ENCODE data around the gene TMEM52B.
"Not testable (repeated sequence)": the region's sequence is repeated elsewhere in the genome, so short reads cannot be mapped to it uniquely, and the experiment has no call there.

The TMEM52B gene

GRCh38 chr12:10171973-10172728 lies 6.7 kb upstream of the TMEM52B start, which contains the start of gene OLR1:
TSS of gene OLR1 (minus strand) at chr12:10172132. CDS start at chr12:10172077, 55 bp downstream.
- DNase-seq = no peak

- DNase-seq = no peak
Observed at GRCh38 chr12:10174986-10175614, 3.7 kb upstream of the TMEM52B start.

- DNase-seq = no peak
Observed at GRCh38 chr12:10175846-10176636, 2.8 kb upstream of the TMEM52B start.

GRCh38 chr12:10179776-10180181 lies 947 bp downstream of the TMEM52B start:
- DNase-seq = no peak

GRCh38 chr12:10182354-10183049 lies 3.7 kb downstream of the TMEM52B start:
- DNase-seq = peak; percentile 83

- DNase-seq = peak; percentile 72
Observed at GRCh38 chr12:10184261-10184843, 5.5 kb downstream of the TMEM52B start.

- no peak for DNase-seq
Observed at GRCh38 chr12:10186299-10186698, 7.5 kb downstream of the TMEM52B start.

- DNase-seq = not testable (repeated sequence)
Observed at GRCh38 chr12:10186958-10187357, 8.1 kb downstream of the TMEM52B start.

GRCh38 chr12:10189653-10190052 lies 10.8 kb downstream of the TMEM52B start:
- DNase-seq = no peak

- peak; percentile 69 for DNase-seq
Observed at GRCh38 chr12:10190558-10191388, 11.9 kb downstream of the TMEM52B start.

- DNase-seq = peak; percentile 89
Observed at GRCh38 chr12:10191865-10192264, 13.0 kb downstream of the TMEM52B start.

GRCh38 chr12:10194160-10194670 lies 15.4 kb downstream of the TMEM52B start:
- peak; percentile 38 for DNase-seq

- no peak for DNase-seq
Observed at GRCh38 chr12:10196210-10196609, 17.4 kb downstream of the TMEM52B start.

- DNase-seq = no peak
Observed at GRCh38 chr12:10197879-10198278, 19.0 kb downstream of the TMEM52B start.

GRCh38 chr12:10204495-10204894 lies 25.7 kb downstream of the TMEM52B start:
- DNase-seq = not testable (repeated sequence)

- DNase-seq = peak; percentile 34
Observed at GRCh38 chr12:10205220-10205807, 26.5 kb downstream of the TMEM52B start.

GRCh38 chr12:10207136-10207535 lies 28.3 kb downstream of the TMEM52B start:
- DNase-seq = no peak

- DNase-seq = no peak
Observed at GRCh38 chr12:10210225-10210624, 31.4 kb downstream of the TMEM52B start.

- no peak for DNase-seq
Observed at GRCh38 chr12:10211101-10211939, 32.5 kb downstream of the TMEM52B start.

Measured in fibroblast of upper back skin (primary cell).